HEK293 (cell line): ENCODE measurements around the gene PLAAT2.
"Not testable (repeated sequence)": the region's sequence is repeated elsewhere in the genome, so short reads cannot be mapped to it uniquely, and the experiment has no call there.

Source experiments
- CTCF ChIA-PET: fragments of 350-600 bp; formaldehyde crosslinking; extraction: SDS; loops from one replicate; lab custom pipeline; 2021; ENCODE audit warnings: antibody characterized with exemption; lab: Yijun Ruan, JAX
- POLR2A ChIA-PET: fragments of 300-600 bp; formaldehyde crosslinking; extraction: SDS; loops from one replicate; lab custom pipeline; 2020; ENCODE audit warnings: antibody characterized with exemption, inconsistent platforms; lab: Yijun Ruan, JAX
- H3K27ac ChIP-seq: fragments of 200-500 bp; sonication (Bioruptor generic); 2 replicates; pipeline ENCODE4 v1.5.1; 2014; ENCODE audit warnings: low read depth, low read length, control low read depth, inconsistent platforms; ENCODE audit errors: extremely low read depth
- H3K36me3 ChIP-seq, 2 experiments: fragments of 200-500 bp in 1 of 2; sonication (Bioruptor generic) in 1 of 2; 1 replicate in 1 of 2; 2 replicates in 1 of 2; pipeline ENCODE4 v1.5.1; 2014 to 2017; ENCODE audit warnings: inconsistent platforms in 2 of 2, low read length in 2 of 2; ENCODE audit not compliant: control insufficient read depth in 2 of 2, insufficient read depth in 1 of 2
- H3K4me1 ChIP-seq: fragments of 200-500 bp; sonication (Bioruptor generic); 2 replicates; pipeline ENCODE4 v1.5.1; 2014; ENCODE audit warnings: mild to moderate bottlenecking, low read length, inconsistent platforms; ENCODE audit not compliant: control insufficient read depth, insufficient read depth
- H3K4me3 ChIP-seq: 2 replicates; pipeline ENCODE4 v1.5.1; 2011; ENCODE audit warnings: low read depth, mild to moderate bottlenecking, control low read depth, low read length, moderate library complexity
- H3K9me3 ChIP-seq: fragments of 200-500 bp; sonication (Bioruptor generic); 2 replicates; pipeline ENCODE4 v1.5.1; 2014; ENCODE audit warnings: low read depth, low read length, inconsistent platforms; ENCODE audit not compliant: control insufficient read depth, insufficient read depth
- KLF9 ChIP-seq: fragments of 450-650 bp; formaldehyde crosslinking; IDR thresholded peaks from 2 replicates; pipeline ENCODE4 v1.5.1; 2016; ENCODE audit warnings: missing biosample characterization, missing genetic modification characterization, low read depth
- SALL2 ChIP-seq: fragments of 450-650 bp; formaldehyde crosslinking; IDR thresholded peaks from 2 replicates; pipeline ENCODE4 v1.5.0; 2017; ENCODE audit warnings: missing biosample characterization, mild to moderate bottlenecking, missing genetic modification characterization, borderline replicate concordance
- ZBTB1 ChIP-seq: fragments of 450-650 bp; formaldehyde crosslinking; IDR thresholded peaks from 2 replicates; pipeline ENCODE4 v1.5.1; 2016; ENCODE audit warnings: missing biosample characterization, missing genetic modification characterization
- ZBTB7A ChIP-seq: fragments of 450-650 bp; formaldehyde crosslinking; IDR thresholded peaks from 2 replicates; pipeline ENCODE4 v1.5.1; 2016; ENCODE audit warnings: low read depth, missing biosample characterization, missing genetic modification characterization
- ZBTB8A ChIP-seq: fragments of 450-650 bp; formaldehyde crosslinking; IDR thresholded peaks from 2 replicates; pipeline ENCODE4 v1.5.1; 2016; ENCODE audit warnings: missing biosample characterization, missing genetic modification characterization
- ZNF239 ChIP-seq: fragments of 450-650 bp; formaldehyde crosslinking; IDR thresholded peaks from 2 replicates; pipeline ENCODE4 v1.5.1; 2016; ENCODE audit warnings: missing biosample characterization, missing genetic modification characterization
- ZNF24 ChIP-seq: fragments of 450-650 bp; formaldehyde crosslinking; IDR thresholded peaks from 2 replicates; pipeline ENCODE4 v1.5.1; 2016; ENCODE audit warnings: missing biosample characterization, missing genetic modification characterization
- ZNF341 ChIP-seq: fragments of 450-650 bp; formaldehyde crosslinking; IDR thresholded peaks from 2 replicates; pipeline ENCODE4; 2016; ENCODE audit warnings: low read depth, missing biosample characterization, missing genetic modification characterization
- ZNF354C ChIP-seq: fragments of 450-650 bp; formaldehyde crosslinking; IDR thresholded peaks from 2 replicates; pipeline ENCODE4 v1.5.1; 2016; ENCODE audit warnings: missing biosample characterization, missing genetic modification characterization, low read depth, borderline replicate concordance
- ZNF433 ChIP-seq: fragments of 450-650 bp; formaldehyde crosslinking; IDR thresholded peaks from 2 replicates; pipeline ENCODE4 v1.5.1; 2016; ENCODE audit warnings: missing biosample characterization, missing genetic modification characterization, low read depth
- ZNF473 ChIP-seq: fragments of 450-650 bp; formaldehyde crosslinking; IDR thresholded peaks from 2 replicates; pipeline ENCODE4 v1.5.1; 2017; ENCODE audit warnings: missing biosample characterization, missing genetic modification characterization
- ZNF529 ChIP-seq: fragments of 450-650 bp; formaldehyde crosslinking; IDR thresholded peaks from 2 replicates; pipeline ENCODE4 v1.5.1; 2017; ENCODE audit warnings: missing genetic modification characterization, missing biosample characterization; ENCODE audit not compliant: insufficient replicate concordance
- ZNF623 ChIP-seq: fragments of 450-650 bp; formaldehyde crosslinking; IDR thresholded peaks from 2 replicates; pipeline ENCODE4 v1.5.1; 2016; ENCODE audit warnings: missing biosample characterization, missing genetic modification characterization
- ZNF654 ChIP-seq: fragments of 450-650 bp; formaldehyde crosslinking; IDR thresholded peaks from 2 replicates; pipeline ENCODE4 v1.5.1; 2016; ENCODE audit warnings: low read depth, missing biosample characterization, missing genetic modification characterization
- ZNF670 ChIP-seq: fragments of 450-650 bp; formaldehyde crosslinking; IDR thresholded peaks from 2 replicates; pipeline ENCODE4 v1.5.1; 2016; ENCODE audit warnings: missing biosample characterization, missing genetic modification characterization, low read depth
- ZNF777 ChIP-seq: fragments of 450-650 bp; formaldehyde crosslinking; IDR thresholded peaks from 2 replicates; pipeline ENCODE4 v1.5.1; 2017; ENCODE audit warnings: missing biosample characterization, missing genetic modification characterization, borderline replicate concordance
- TF ChIP-seq, protein P1 (sequence below): fragments of 450-650 bp; formaldehyde crosslinking; conservative IDR thresholded peaks from 2 replicates; pipeline ENCODE4 v1.5.1; 2016; ENCODE audit warnings: low read depth, missing biosample characterization, missing genetic modification characterization
- TF ChIP-seq, protein P2 (sequence below): fragments of 450-650 bp; formaldehyde crosslinking; IDR thresholded peaks from 2 replicates; pipeline ENCODE4 v1.5.1; 2016; ENCODE audit warnings: missing biosample characterization, missing genetic modification characterization
- TF ChIP-seq, protein P3 (sequence below): fragments of 450-650 bp; formaldehyde crosslinking; IDR thresholded peaks from 2 replicates; pipeline ENCODE4 v1.5.1; 2016; ENCODE audit warnings: missing biosample characterization, missing genetic modification characterization

The PLAAT2 gene

DNA sequence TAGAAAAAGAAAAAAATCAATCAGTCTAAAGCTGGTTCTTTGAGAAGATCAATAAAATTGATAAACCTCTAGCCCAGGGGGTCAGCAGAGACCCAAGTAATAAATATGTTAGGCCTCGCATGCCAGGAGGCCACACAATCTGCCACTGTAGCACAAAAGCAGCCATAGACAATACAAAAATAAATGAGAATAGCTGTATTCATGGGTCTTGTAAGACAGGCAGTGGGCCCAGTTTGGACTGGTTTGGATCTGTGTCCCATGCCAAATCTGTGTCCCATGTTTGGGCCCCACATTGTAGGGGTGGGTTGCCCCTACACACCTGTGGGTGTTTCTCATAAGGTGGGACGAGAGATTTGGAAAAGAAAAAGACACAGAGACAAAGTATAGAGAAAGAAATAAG lies 33.2 kb downstream of the PLAAT2 start:
- Histone ChIP-seq H3K9me3 (no peaks in the 10 kb centered on the region), H3K4me1 (no peaks in the 10 kb centered on the region), H3K27ac (no peak overlapping the region), H3K4me3 (no peak overlapping the region), H3K36me3 (no peaks in the 10 kb centered on the region)
- ChIA-PET CTCF (interaction anchor here (1.0 kb wide), 1 partner anchor 21 kb away, joined by 3 read pairs; no protein-coding TSS in a partner anchor), POLR2A (no interaction called here)
- no peak for TF ChIP-seq ZNF239
- TF ChIP-seq KLF9 (tag by site-specific recombination): no peak
- TF ChIP-seq ZNF24 (tag by site-specific recombination): no peak
- no peak for TF ChIP-seq ZNF623
- TF ChIP-seq ZNF341 (tag by site-specific recombination): no peak
- TF ChIP-seq ZNF529 (tag by site-specific recombination): no peak
- TF ChIP-seq ZNF433 (tag by site-specific recombination): no peak
- TF ChIP-seq ZBTB8A (tag by site-specific recombination): no peak
- TF ChIP-seq ZNF354C: no peak
- TF ChIP-seq ZBTB7A: no peak
- TF ChIP-seq ZNF670 (tag by site-specific recombination): no peak
- no peak for TF ChIP-seq ZNF777 (tag by site-specific recombination)
- TF ChIP-seq, protein P1, sequence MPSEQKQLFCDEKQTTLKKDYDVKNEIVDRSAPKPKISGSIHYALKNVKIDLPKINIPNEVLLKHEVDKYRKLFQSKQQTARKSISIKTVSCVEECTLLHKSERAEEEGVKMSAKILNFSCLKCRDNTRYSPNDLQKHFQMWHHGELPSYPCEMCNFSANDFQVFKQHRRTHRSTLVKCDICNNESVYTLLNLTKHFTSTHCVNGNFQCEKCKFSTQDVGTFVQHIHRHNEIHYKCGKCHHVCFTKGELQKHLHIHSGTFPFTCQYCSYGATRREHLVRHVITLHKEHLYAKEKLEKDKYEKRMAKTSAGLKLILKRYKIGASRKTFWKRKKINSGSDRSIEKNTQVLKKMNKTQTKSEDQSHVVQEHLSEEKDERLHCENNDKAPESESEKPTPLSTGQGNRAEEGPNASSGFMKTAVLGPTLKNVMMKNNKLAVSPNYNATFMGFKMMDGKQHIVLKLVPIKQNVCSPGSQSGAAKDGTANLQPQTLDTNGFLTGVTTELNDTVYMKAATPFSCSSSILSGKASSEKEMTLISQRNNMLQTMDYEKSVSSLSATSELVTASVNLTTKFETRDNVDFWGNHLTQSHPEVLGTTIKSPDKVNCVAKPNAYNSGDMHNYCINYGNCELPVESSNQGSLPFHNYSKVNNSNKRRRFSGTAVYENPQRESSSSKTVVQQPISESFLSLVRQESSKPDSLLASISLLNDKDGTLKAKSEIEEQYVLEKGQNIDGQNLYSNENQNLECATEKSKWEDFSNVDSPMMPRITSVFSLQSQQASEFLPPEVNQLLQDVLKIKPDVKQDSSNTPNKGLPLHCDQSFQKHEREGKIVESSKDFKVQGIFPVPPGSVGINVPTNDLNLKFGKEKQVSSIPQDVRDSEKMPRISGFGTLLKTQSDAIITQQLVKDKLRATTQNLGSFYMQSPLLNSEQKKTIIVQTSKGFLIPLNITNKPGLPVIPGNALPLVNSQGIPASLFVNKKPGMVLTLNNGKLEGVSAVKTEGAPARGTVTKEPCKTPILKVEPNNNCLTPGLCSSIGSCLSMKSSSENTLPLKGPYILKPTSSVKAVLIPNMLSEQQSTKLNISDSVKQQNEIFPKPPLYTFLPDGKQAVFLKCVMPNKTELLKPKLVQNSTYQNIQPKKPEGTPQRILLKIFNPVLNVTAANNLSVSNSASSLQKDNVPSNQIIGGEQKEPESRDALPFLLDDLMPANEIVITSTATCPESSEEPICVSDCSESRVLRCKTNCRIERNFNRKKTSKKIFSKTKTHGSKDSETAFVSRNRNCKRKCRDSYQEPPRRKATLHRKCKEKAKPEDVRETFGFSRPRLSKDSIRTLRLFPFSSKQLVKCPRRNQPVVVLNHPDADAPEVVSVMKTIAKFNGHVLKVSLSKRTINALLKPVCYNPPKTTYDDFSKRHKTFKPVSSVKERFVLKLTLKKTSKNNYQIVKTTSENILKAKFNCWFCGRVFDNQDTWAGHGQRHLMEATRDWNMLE (tag by site-specific recombination): no peak
- TF ChIP-seq ZBTB1 (tag by site-specific recombination): no peak
- no peak for TF ChIP-seq ZNF473 (tag by site-specific recombination)
- TF ChIP-seq, protein P2, sequence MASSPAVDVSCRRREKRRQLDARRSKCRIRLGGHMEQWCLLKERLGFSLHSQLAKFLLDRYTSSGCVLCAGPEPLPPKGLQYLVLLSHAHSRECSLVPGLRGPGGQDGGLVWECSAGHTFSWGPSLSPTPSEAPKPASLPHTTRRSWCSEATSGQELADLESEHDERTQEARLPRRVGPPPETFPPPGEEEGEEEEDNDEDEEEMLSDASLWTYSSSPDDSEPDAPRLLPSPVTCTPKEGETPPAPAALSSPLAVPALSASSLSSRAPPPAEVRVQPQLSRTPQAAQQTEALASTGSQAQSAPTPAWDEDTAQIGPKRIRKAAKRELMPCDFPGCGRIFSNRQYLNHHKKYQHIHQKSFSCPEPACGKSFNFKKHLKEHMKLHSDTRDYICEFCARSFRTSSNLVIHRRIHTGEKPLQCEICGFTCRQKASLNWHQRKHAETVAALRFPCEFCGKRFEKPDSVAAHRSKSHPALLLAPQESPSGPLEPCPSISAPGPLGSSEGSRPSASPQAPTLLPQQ (tag by site-specific recombination): no peak
- TF ChIP-seq ZNF654: no peak
- TF ChIP-seq, protein P3, sequence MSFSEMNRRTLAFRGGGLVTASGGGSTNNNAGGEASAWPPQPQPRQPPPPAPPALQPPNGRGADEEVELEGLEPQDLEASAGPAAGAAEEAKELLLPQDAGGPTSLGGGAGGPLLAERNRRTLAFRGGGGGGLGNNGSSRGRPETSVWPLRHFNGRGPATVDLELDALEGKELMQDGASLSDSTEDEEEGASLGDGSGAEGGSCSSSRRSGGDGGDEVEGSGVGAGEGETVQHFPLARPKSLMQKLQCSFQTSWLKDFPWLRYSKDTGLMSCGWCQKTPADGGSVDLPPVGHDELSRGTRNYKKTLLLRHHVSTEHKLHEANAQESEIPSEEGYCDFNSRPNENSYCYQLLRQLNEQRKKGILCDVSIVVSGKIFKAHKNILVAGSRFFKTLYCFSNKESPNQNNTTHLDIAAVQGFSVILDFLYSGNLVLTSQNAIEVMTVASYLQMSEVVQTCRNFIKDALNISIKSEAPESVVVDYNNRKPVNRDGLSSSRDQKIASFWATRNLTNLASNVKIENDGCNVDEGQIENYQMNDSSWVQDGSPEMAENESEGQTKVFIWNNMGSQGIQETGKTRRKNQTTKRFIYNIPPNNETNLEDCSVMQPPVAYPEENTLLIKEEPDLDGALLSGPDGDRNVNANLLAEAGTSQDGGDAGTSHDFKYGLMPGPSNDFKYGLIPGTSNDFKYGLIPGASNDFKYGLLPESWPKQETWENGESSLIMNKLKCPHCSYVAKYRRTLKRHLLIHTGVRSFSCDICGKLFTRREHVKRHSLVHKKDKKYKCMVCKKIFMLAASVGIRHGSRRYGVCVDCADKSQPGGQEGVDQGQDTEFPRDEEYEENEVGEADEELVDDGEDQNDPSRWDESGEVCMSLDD (tag by site-specific recombination): no peak
- no peak for TF ChIP-seq SALL2

DNA sequence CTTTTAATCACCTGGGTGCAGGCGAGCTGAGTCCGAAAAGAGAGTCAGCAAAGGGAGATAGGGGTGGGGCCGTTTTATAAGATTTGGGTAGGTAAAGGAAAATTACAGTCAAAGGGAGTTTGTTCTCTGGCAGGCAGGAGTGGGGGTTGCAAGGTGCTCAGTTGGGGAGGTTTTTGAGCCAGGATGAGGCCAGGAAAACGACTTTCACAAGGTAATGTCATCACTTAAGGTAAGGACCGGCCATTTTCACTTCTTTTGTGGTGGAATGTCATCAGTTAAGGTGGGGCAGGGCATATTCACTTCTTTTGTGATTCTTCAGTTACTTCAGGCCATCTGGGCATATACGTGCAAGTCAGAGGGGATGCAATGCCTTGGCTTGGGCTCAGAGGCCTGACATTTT lies 33.8 kb downstream of the PLAAT2 start:
- H3K36me3 ChIP-seq, H3K27ac ChIP-seq, POLR2A ChIA-PET, H3K9me3 ChIP-seq, H3K4me3 ChIP-seq, H3K4me1 ChIP-seq: not testable (repeated sequence)
- CTCF ChIA-PET: interaction anchor here (1.0 kb wide), 1 partner anchor 21 kb away, joined by 3 read pairs; no protein-coding TSS in a partner anchor

DNA sequence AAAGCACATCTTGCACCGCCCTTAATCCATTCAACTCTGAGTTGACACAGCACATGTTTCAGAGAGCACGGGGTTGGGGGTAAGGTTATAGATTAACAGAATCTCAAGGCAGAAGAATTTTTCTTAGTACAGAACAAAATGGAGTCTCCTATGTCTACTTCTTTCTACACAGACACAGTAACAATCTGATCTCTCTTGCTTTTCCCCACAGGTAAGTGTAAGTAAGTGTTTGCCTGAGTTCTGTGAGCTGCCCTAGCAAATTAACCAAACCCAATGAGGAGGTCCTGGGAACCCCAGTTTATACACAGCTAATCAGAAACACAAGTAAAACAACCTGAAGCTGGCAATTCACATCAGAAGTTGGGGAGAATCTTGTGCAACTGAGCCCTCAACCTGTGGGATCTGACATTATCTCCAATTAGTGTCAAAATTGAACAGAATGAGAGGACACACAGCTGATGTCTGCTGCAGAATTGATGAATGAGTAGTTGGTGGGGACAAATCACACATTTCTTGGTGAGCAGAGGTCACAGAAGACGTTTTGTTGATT lies 34.4 kb downstream of the PLAAT2 start:
- CTCF ChIA-PET, H3K4me1 ChIP-seq, H3K27ac ChIP-seq, H3K36me3 ChIP-seq, H3K9me3 ChIP-seq, POLR2A ChIA-PET, H3K4me3 ChIP-seq: not testable (repeated sequence)

DNA sequence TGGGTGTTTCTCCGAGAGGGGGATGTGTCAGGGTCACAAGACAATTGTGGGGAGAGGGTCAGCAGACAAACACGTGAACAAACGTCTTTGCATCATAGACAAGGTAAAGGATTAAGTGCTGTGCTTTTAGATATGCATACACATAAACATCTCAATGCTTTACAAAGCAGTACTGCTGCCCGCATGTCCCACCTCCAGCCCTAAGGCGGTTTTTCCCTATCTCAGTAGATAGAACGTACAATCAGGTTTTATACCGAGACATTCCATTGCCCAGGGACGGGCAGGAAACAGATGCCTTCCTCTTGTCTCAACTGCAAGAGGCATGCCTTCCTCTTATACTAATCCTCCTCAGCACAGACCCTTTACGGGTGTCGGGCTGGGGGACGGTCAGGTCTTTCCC lies 35.0 kb downstream of the PLAAT2 start:
- H3K9me3 ChIP-seq, H3K4me3 ChIP-seq, H3K36me3 ChIP-seq, POLR2A ChIA-PET, H3K4me1 ChIP-seq, CTCF ChIA-PET, H3K27ac ChIP-seq: not testable (repeated sequence)
